ENCODE results near the gene EVI5L. TPM values are rescaled to one million over a fixed set of nuclear protein-coding genes. Genes with fewer than 3 reads are reported as not detected.
"Not testable (repeated sequence)": the region's sequence is repeated elsewhere in the genome, so short reads cannot be mapped to it uniquely, and the experiment has no call there.

Gene EVI5L
- 9.1 and 9.6 TPM in 2 replicates for total RNA-seq

- intact Hi-C loops (cut with micrococcal nuclease): loop anchor here (1.0 to 5.0 kb wide), 13 partner anchors 22 to 1467 kb away; partner anchors contain the start of genes CLPP, MAP2K7, PNPLA6 and SNAPC2
Observed at GRCh38 chr19:7829561-7830271, at the start of gene EVI5L. TSS of gene EVI5L (plus strand) at chr19:7830218. CDS start at chr19:7846543, 16,325 bp downstream.

DNA sequence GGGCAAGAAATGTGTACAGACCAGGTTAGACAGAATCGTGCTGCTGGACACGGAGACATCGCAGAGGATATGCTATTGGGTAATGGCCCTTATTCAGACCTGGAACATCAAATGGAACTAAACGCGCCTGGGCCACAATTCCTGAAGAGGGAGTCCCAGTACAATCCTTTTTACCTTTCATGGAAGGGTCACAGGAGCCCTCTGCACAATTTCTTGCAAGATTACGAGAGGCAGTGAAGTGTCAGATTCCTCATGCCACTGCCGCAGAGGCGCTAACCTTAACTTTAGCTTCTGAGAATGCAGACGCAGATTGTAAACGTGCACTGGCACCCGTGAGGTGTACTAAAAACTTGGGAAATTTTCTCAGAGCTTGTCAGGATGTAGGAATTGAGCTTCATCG, 48.9 kb upstream of the EVI5L start:
- intact Hi-C loops (cut with micrococcal nuclease): no loop called here

DNA sequence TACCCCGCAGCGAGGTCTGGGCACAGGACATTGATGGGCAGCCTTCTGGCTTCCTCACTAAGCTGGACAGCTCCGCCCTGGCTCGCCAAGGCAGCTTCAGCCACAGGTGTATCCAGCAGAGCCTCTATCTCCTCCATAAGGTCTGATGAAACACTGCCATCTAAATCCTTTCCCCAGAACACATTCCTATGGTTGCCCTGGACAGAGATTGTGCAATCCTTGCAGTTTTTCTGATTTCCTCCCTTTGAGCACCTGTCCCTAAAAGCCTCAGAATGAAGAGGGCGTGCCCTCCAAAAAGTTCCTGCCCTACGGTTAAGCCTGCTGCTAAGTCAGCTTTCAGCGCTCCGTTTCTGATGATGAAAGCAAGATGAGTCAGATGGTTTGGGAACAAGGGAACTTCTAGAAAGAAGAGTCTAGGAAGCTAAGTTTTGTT, 46.0 kb upstream of the EVI5L start:
- intact Hi-C loops (cut with micrococcal nuclease): no loop called here

DNA sequence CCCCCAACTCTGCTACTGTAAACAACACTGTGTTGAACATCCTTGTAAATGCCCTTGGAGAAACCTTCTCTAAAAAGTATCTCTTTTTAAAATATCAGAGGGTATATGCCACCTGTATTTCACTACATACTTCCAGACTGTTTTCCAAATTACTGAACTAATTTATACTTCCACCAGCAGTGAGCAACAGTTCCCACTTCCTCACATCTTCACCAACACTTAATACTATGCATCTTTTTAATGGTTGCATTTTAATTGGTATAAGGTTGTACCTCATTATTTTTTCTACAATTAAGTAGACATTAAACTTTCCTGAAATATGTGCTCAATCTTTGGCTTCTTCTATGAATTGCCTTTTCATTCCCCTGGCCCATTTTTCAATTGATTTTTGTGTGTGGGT, 45.2 kb upstream of the EVI5L start:
- intact Hi-C loops (cut with micrococcal nuclease): no loop called here

DNA sequence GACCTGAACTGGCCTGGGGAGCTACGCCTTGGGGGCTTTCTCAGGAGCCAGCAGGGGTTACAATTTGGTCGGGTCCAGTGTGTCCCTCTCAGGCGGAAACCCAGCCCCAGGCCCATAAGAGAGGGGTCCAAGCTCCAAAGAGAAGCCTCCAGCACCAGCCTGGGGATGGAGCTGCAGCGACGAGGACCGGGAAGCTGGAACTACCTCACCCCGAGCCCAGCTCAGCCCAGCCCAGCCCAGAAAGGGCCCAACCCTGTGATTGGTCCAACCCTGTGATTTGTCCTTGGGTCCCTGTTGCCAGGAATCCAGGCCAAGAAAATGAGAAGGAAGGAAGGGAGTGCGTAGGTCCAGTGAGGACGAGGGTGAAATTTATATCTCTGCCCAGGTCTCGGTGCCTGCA, 42.9 kb upstream of the EVI5L start:
- intact Hi-C loops (cut with micrococcal nuclease): no loop called here

- intact Hi-C loops (cut with micrococcal nuclease): no loop called here
Observed at GRCh38 chr19:7787602-7788177, 42.3 kb upstream of the EVI5L start.

GRCh38 chr19:7788178-7788932, 41.7 kb upstream of the EVI5L start:
- intact Hi-C loops (cut with micrococcal nuclease): no loop called here

- intact Hi-C loops (cut with micrococcal nuclease): no loop called here
Observed at GRCh38 chr19:7788933-7789323, 41.1 kb upstream of the EVI5L start.

DNA sequence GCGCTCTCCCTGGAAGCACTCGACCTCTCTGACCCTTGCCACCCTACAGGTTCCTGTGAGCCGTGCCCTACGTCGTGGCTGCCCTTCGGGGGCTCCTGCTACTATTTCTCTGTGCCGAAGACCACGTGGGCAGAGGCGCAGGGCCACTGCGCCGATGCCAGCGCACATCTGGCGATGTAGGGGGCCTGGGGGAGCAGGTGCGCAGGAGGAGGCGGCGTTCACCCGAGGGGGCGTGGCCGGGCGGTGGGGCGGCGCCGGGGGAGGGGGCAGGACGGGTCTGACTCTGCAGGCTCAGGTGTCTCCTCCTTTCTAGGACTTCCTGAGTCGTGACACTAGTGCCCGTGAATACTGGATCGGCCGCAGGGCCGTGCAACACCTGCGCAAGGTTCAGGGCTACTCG, 40.6 kb upstream of the EVI5L start:
- intact Hi-C loops (cut with micrococcal nuclease): no loop called here

DNA sequence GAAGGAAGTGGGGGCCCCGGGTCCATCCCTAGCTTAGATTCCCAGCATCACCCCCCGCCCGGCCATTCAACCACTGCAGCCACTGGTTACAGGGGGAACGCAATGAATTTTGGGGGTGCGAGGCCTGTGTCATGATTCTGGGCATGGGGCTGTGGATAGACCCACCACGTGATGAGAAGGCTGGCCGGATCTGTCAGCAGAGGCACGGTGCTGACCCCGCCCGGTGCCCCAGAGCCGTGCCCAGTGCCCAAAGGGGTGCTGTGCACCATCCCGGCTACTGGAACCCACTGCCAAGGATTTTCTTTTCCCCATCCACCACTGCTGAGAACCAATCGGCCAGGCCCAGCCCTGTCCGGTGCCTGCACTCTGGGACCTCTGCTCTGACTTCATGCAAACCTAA, 39.6 kb upstream of the EVI5L start:
- intact Hi-C loops (cut with micrococcal nuclease): no loop called here

DNA sequence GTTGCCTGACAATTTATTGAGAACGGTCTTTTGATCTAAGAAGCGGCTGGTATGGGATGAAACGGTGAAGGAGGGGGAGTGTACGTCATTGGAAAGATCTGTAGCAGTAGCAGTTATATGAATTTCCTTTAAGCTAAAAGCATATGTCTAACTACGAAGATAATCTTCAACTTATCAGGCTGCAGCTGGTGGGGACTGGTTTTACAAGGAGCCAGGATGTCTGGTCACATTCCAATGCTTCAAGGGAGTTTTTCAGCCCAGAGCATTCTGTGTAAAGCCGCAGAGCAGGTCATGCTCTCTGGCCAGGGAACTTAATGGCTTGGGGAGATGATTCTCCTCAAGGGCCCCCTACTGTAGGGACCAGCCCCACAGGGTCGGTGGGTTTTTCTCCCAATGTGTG, 37.7 kb upstream of the EVI5L start:
- intact Hi-C loops (cut with micrococcal nuclease): no loop called here

GRCh38 chr19:7792701-7793100, 37.3 kb upstream of the EVI5L start:
- intact Hi-C loops (cut with micrococcal nuclease): not testable (repeated sequence)

- intact Hi-C loops (cut with micrococcal nuclease): no loop called here
Observed at GRCh38 chr19:7793493-7793892, 36.5 kb upstream of the EVI5L start.

DNA sequence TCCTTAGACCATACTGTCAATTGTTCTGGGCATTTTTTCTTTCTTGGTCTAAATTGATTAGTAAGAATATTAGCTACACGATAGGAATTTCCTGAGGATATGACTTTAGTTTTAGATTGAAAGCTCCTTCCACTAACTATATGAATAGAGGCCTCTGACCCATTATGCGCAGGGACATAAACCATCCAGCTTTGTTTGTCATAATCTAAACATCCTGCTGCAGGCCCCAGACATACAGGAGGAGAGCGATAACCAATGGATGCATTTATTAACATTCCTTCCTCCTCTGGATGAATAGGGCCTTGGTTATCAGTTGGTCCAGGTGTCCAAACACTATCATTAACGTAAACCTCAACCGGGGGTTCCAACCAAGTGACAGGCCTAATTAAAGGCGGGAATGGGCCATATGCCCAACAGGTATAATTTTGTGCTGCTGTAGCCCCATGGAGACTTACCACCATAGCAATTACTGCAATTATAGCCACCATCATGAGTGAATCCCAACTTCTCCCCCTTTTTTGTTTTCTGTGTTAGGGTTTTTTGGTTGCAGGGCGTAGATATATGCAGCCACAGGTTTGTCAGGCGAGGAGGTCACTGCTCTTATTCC, 34.4 kb upstream of the EVI5L start:
- intact Hi-C loops (cut with micrococcal nuclease): no loop called here

GRCh38 chr19:7799640-7800355, 30.2 kb upstream of the EVI5L start:
- intact Hi-C loops (cut with micrococcal nuclease): loop anchor here (1.0 kb wide), 6 partner anchors 118 to 697 kb away; no protein-coding TSS in a partner anchor

DNA sequence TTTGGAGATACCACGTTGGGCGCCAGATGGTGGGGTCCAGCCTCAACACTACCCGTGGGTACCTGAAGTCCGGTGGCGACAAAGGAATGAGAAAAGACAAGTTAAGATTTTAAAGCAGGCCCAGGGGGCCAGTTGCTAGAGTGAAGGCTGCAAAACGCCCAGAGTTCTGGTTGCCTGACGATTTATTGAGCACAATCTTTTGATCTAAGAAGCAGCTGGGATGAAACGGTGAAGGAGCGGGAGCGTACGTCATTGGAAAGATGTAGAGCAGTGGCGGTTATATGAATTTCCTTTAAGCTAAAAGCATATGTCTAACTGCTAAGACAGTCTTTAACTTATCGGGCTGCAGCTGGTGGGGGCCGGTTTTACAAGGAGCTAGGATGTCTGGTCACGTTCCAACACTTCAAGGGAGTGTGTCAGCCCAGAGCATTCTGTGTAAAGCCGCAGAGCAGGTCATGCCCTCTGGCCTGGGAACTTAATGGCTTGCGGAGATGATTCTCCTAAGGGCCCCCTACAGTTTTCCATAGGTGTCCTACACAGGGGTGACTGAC, 28.9 kb upstream of the EVI5L start:
- intact Hi-C loops (cut with micrococcal nuclease): no loop called here

- intact Hi-C loops (cut with micrococcal nuclease): no loop called here
Observed at GRCh38 chr19:7806234-7806633, 23.8 kb upstream of the EVI5L start.

- intact Hi-C loops (cut with micrococcal nuclease): loop anchor here (1.0 kb wide), 1 partner anchor 22 kb away; no protein-coding TSS in a partner anchor
Observed at GRCh38 chr19:7806876-7807275, 23.1 kb upstream of the EVI5L start.

- intact Hi-C loops (cut with micrococcal nuclease): no loop called here
Observed at GRCh38 chr19:7808108-7808507, 21.9 kb upstream of the EVI5L start.

DNA sequence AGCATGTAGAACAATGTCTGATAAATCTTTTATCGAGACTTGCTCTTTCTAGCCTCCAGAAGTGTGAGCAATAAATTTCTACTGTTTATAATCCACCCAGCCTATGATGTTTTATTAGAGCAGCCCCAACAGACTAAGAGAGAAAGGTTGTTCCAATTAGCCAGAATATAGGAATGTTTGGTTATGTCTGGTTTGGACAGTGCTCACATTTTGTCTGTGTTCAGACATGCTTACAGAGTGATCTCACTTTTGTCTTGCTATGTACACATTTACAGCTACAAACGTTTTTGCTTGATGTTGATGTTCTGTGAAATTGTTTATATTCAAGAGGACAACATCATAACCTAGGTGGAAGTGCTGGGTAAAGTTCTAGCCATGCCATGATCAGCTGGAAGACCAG, 18.0 kb upstream of the EVI5L start:
- intact Hi-C loops (cut with micrococcal nuclease): no loop called here

DNA sequence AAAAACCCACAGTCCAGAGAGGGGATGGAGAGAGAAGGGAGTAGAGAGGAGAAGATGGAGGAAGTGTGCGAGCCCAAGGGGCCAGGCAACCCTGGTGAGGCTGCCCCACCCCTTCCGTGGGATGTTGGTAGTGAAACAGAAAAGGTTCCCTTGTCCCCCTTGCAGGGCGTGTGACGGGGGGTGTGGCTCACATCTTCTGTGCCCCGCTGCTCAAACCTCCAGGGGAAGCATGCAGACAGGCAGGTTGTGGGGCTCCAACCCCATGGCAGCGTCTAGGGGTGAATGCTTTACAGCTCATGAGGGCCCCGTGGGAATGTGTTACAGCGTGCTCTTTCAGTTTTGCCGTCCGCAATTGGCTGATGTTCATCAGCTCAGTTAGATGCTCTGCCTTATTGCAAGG, 14.7 kb upstream of the EVI5L start:
- intact Hi-C loops (cut with micrococcal nuclease): no loop called here
